Neural progenitor cell (in vitro differentiated cells): ENCODE data around the gene NUAK1. TPM values are rescaled to one million over a fixed set of nuclear protein-coding genes. Genes with fewer than 3 reads are reported as not detected.
A peak's percentile ranks its signal among the peaks of the same experiment; 100 is the strongest.

Experiments
- DNase-seq: peaks from one replicate; pipeline ENCODE4 v3.0.0-alpha.2; 2016; ENCODE audit warnings: low spot score
- H2AFZ ChIP-seq: fragments of 200-600 bp; sonication (generic); replicated peaks from 2 replicates; pipeline ENCODE4 v1.6.1; 2016; ENCODE audit warnings: antibody characterized with exemption
- H3F3A ChIP-seq: fragments of 200-600 bp; sonication (generic); 2 replicates; pipeline ENCODE4 v1.6.1; 2016; ENCODE audit warnings: antibody characterized with exemption, low read depth
- H3K27ac ChIP-seq: fragments of 200-600 bp; sonication (generic); 2 replicates; pipeline ENCODE4 v1.5.1; 2016; ENCODE audit warnings: mild to moderate bottlenecking
- H3K27me3 ChIP-seq: fragments of 200-600 bp; sonication (generic); 2 replicates; pipeline ENCODE4 v1.6.1; 2016; ENCODE audit warnings: mild to moderate bottlenecking, moderate library complexity
- H3K36me3 ChIP-seq: fragments of 200-600 bp; sonication (generic); 2 replicates; pipeline ENCODE4 v1.5.1; 2016
- H3K4me1 ChIP-seq: fragments of 200-600 bp; sonication (generic); 2 replicates; pipeline ENCODE4 v1.6.1; 2016; ENCODE audit warnings: mixed run types
- H3K4me2 ChIP-seq: fragments of 200-600 bp; sonication (generic); 2 replicates; pipeline ENCODE4 v1.6.1; 2016
- H3K4me3 ChIP-seq: fragments of 200-600 bp; sonication (generic); 2 replicates; pipeline ENCODE4 v1.5.1; 2016
- H3K79me2 ChIP-seq: fragments of 200-600 bp; sonication (generic); 2 replicates; pipeline ENCODE4 v1.6.1; 2016; ENCODE audit warnings: low read depth
- H3K9ac ChIP-seq: fragments of 200-600 bp; sonication (generic); 2 replicates; pipeline ENCODE4 v1.6.1; 2016
- H3K9me3 ChIP-seq: fragments of 200-600 bp; sonication (generic); 2 replicates; pipeline ENCODE4 v1.5.1; 2016; ENCODE audit warnings: low read depth
- H4K20me1 ChIP-seq: fragments of 200-600 bp; sonication (generic); 2 replicates; pipeline ENCODE4 v1.6.1; 2016; ENCODE audit warnings: low read depth
- H3K27ac Mint-ChIP-seq: 3 replicates; pipeline ENCODE4 v1.8.0; 2021; ENCODE audit warnings: mixed read lengths
- H3K27me3 Mint-ChIP-seq: 2 replicates; pipeline ENCODE4 v1.8.0; 2022; ENCODE audit warnings: low read depth, mild to moderate bottlenecking, inconsistent platforms, moderate library complexity, mixed read lengths; ENCODE audit not compliant: insufficient read depth
- H3K36me3 Mint-ChIP-seq: 3 replicates; pipeline ENCODE4 v1.8.0; 2021; ENCODE audit warnings: mixed read lengths
- H3K4me1 Mint-ChIP-seq: 3 replicates; pipeline ENCODE4 v1.8.0; 2021; ENCODE audit warnings: mixed read lengths
- H3K4me3 Mint-ChIP-seq: 3 replicates; pipeline ENCODE4 v1.8.0; 2021; ENCODE audit warnings: mild to moderate bottlenecking, moderate library complexity, mixed read lengths
- H3K9me3 Mint-ChIP-seq: 3 replicates; pipeline ENCODE4 v1.8.0; 2020; ENCODE audit warnings: mixed read lengths
- CTCF ChIP-seq: fragments of 200-600 bp; sonication (generic); IDR thresholded peaks from 2 replicates; pipeline ENCODE4 v1.5.1; 2017; ENCODE audit warnings: antibody characterized with exemption, mild to moderate bottlenecking
- EZH2 ChIP-seq: fragments of 200-600 bp; sonication (generic); IDR thresholded peaks from 2 replicates; pipeline ENCODE4 v1.6.1; 2017; ENCODE audit warnings: antibody characterized with exemption, mild to moderate bottlenecking, moderate library complexity
- EZH2phosphoT487 ChIP-seq: fragments of 200-600 bp; sonication (generic); IDR thresholded peaks from 2 replicates; pipeline ENCODE4 v1.6.1; 2017; ENCODE audit warnings: antibody characterized with exemption
- total RNA-seq: library from RNA; depleted of rRNA; stranded (reverse); fragments of >200 nt; gene quantifications from 2 replicates; pipeline ENCODE4 v1.2.3, GENCODE V29; 2015; ENCODE audit warnings: low replicate concordance

Gene NUAK1
- 11.9 and 18.8 TPM in 2 replicates for total RNA-seq

GRCh38 chr12:106138633-106139421 is at the start of gene NUAK1:
Gene NUAK1, minus strand, starts transcription at chr12:106138954. Its CDS starts 301 bp downstream, at chr12:106138653.
- Histone ChIP-seq H3K9me3 (no peaks in the 10 kb centered on the region), H3K27me3 (peaks cover 17% of the 10 kb centered on the region), H3K4me3 (peak within 1 kb of the TSS; percentile 87), H3K9ac (peak within 1 kb of the TSS; percentile 65), H2AFZ (peak within 1 kb of the TSS; percentile 69), H3K4me1 (peaks cover 44% of the 10 kb centered on the region), H3K36me3 (no peaks in the 10 kb centered on the region), H3K27ac (peak within 1 kb of the TSS; percentile 95), H3K4me2 (peak within 1 kb of the TSS; percentile 85), H4K20me1 (peaks cover 41% of the 10 kb centered on the region), H3K79me2 (peaks cover 72% of the 10 kb centered on the region), H3F3A (peaks cover 30% of the 10 kb centered on the region)
- TF ChIP-seq CTCF (no peak), EZH2 (no peak), EZH2phosphoT487 (no peak)
- H3K4me3 Mint-ChIP-seq, result peak within 1 kb of the TSS; percentile 99
- H3K27me3 Mint-ChIP-seq, result peaks cover 3% of the 10 kb centered on the region
- H3K27ac Mint-ChIP-seq, result peak within 1 kb of the TSS; percentile 96
- peaks cover 67% of the 10 kb centered on the region for H3K4me1 Mint-ChIP-seq
- no peaks in the 10 kb centered on the region for H3K9me3 Mint-ChIP-seq
- DNase-seq, result peak; percentile 90
- H3K36me3 Mint-ChIP-seq, result peaks cover 8% of the 10 kb centered on the region

- no peaks in the 10 kb centered on the region for H3K36me3 ChIP-seq
- H3K27me3 Mint-ChIP-seq, result peaks cover 3% of the 10 kb centered on the region
- peaks cover 14% of the 10 kb centered on the region for H3F3A ChIP-seq
- peak; percentile 72 for DNase-seq
- H3K27me3 ChIP-seq, result no peaks in the 10 kb centered on the region
- no peaks in the 10 kb centered on the region for H3K79me2 ChIP-seq
- H3K27ac ChIP-seq, result no peak overlapping the region
- TF ChIP-seq CTCF (no peak), EZH2 (no peak), EZH2phosphoT487 (no peak)
- H3K9me3 Mint-ChIP-seq, result no peaks in the 10 kb centered on the region
- no peak overlapping the region for H3K9ac ChIP-seq
- H3K27ac Mint-ChIP-seq, result peak overlapping the region; percentile 44
- H3K4me3 Mint-ChIP-seq, result peak overlapping the region; percentile 71
- H3K9me3 ChIP-seq, result no peaks in the 10 kb centered on the region
- peak overlapping the region; percentile 62 for H3K4me2 ChIP-seq
- H3K36me3 Mint-ChIP-seq, result no peaks in the 10 kb centered on the region
- no peak overlapping the region for H3K4me3 ChIP-seq
- no peaks in the 10 kb centered on the region for H4K20me1 ChIP-seq
- no peak overlapping the region for H2AFZ ChIP-seq
- H3K4me1 ChIP-seq, result peaks cover 47% of the 10 kb centered on the region
- peaks cover 41% of the 10 kb centered on the region for H3K4me1 Mint-ChIP-seq
Measured at GRCh38 chr12:106188256-106188655, 49.5 kb upstream of the NUAK1 start.

GRCh38 chr12:106187842-106188241 is 49.1 kb upstream of the NUAK1 start:
- H3K36me3 ChIP-seq, result no peaks in the 10 kb centered on the region
- Mint-ChIP-seq H3K4me1 (peaks cover 40% of the 10 kb centered on the region), H3K9me3 (no peaks in the 10 kb centered on the region), H3K36me3 (no peaks in the 10 kb centered on the region), H3K4me3 (peak overlapping the region; percentile 71), H3K27me3 (peaks cover 2% of the 10 kb centered on the region), H3K27ac (peak overlapping the region; percentile 44)
- H4K20me1 ChIP-seq, result no peaks in the 10 kb centered on the region
- no peaks in the 10 kb centered on the region for H3K9me3 ChIP-seq
- H3K4me2 ChIP-seq, result peak overlapping the region; percentile 62
- no peak overlapping the region for H3K27ac ChIP-seq
- no peak overlapping the region for H3K4me3 ChIP-seq
- no peak overlapping the region for H3K9ac ChIP-seq
- peaks cover 14% of the 10 kb centered on the region for H3F3A ChIP-seq
- H2AFZ ChIP-seq, result no peak overlapping the region
- peaks cover 47% of the 10 kb centered on the region for H3K4me1 ChIP-seq
- no peak for DNase-seq
- H3K27me3 ChIP-seq, result no peaks in the 10 kb centered on the region
- no peak for TF ChIP-seq CTCF
- TF ChIP-seq EZH2, result no peak
- TF ChIP-seq EZH2phosphoT487, result no peak
- H3K79me2 ChIP-seq, result no peaks in the 10 kb centered on the region
